Stimulated activated CD4-positive, alpha-beta T cell treated with anti-CD3 and anti-CD28 coated beads, Interleukin-12 subunit alpha, Interleukin-12 subunit beta, amount 100 ng/mL, for 24 hours (primary cell): Measurements from ENCODE around the gene MTERF2.

Experiments used
- DNase-seq, 2 experiments: peaks; one replicate each; pipeline ENCODE4 v3.0.0-alpha.2; 2020; ENCODE audit warnings: low read depth in 2 of 2

The MTERF2 gene

GRCh38 chr12:106953352-106954250 is 33.3 kb downstream of the MTERF2 start:
- no peak for DNase-seq

GRCh38 chr12:106950591-106950990 is 36.4 kb downstream of the MTERF2 start:
- no peak for DNase-seq

- no peak for DNase-seq
These were observed 39.5 kb downstream of the MTERF2 start for GRCh38 chr12:106947461-106947860.

- DNase-seq: no peak
These were observed 41.6 kb downstream of the MTERF2 start for GRCh38 chr12:106945261-106945851.

GRCh38 chr12:106942775-106943174 is 44.2 kb downstream of the MTERF2 start:
- DNase-seq: no peak

GRCh38 chr12:106941481-106942156 is 45.3 kb downstream of the MTERF2 start:
- no peak for DNase-seq

- no peak for DNase-seq
These were observed 52.7 kb downstream of the MTERF2 start for GRCh38 chr12:106934277-106934676.
